Panc1 (cell line): ENCODE measurements around the gene ANO3. TPM values are rescaled to one million over a fixed set of nuclear protein-coding genes. Genes with fewer than 3 reads are reported as not detected.

ENCODE experiments used
- ATAC-seq: fragments of 200-7000 bp; cut with Tn5 transposase; 2 replicates; pipeline ENCODE4 v1.9.1; 2020; ENCODE audit warnings: mild to moderate bottlenecking, moderate library complexity
- BruUV-seq: library from RNA; stranded (reverse); fragments of 400-500 nt; replicated peaks from 2 replicates; lab custom pipeline; 2021; lab: Mats Ljungman, UMichigan
- CTCF ChIA-PET: fragments of 300-600 bp; sonication (Branson Sonifier 250); formaldehyde crosslinking; loops from one replicate; lab custom pipeline; 2022; ENCODE audit warnings: antibody characterized with exemption; lab: Charles Lee
- POLR2A ChIA-PET: fragments of 300-600 bp; sonication (Branson Sonifier 250); formaldehyde crosslinking; loops from one replicate; lab custom pipeline; 2022; ENCODE audit warnings: antibody characterized with exemption; lab: Charles Lee
- DNase-seq: peaks from one replicate; pipeline ENCODE4 v3.0.0-alpha.2; 2010; ENCODE audit warnings: low read depth, low spot score
- H3K27ac ChIP-seq: 2 replicates; pipeline ENCODE4 v1.5.1; 2011; ENCODE audit warnings: mild to moderate bottlenecking, low read length, inconsistent platforms
- H3K27me3 ChIP-seq: fragments of 200-500 bp; sonication (Bioruptor generic); 2 replicates; pipeline ENCODE4 v1.6.0; 2014; ENCODE audit warnings: low read length, inconsistent platforms; ENCODE audit not compliant: control insufficient read depth, insufficient read depth
- H3K36me3 ChIP-seq: fragments of 200-500 bp; sonication (Bioruptor generic); 2 replicates; pipeline ENCODE4 v1.5.1; 2014; ENCODE audit warnings: inconsistent platforms, mild to moderate bottlenecking, low read length, moderate library complexity; ENCODE audit not compliant: control insufficient read depth, insufficient read depth
- H3K4me1 ChIP-seq: 2 replicates; pipeline ENCODE4 v1.5.1; 2011; ENCODE audit warnings: inconsistent platforms, mild to moderate bottlenecking, low read length, moderate library complexity; ENCODE audit not compliant: control insufficient read depth, insufficient read depth
- H3K4me3 ChIP-seq, 2 experiments: 2 replicates each; pipeline ENCODE4 v1.5.1; 2011 to 2012; ENCODE audit warnings: low read depth in 2 of 2, low read length in 2 of 2, mild to moderate bottlenecking in 2 of 2, inconsistent platforms in 1 of 2, moderate library complexity in 1 of 2
- H3K9me3 ChIP-seq: fragments of 200-500 bp; sonication (Bioruptor generic); 2 replicates; pipeline ENCODE4 v1.5.1; 2014; ENCODE audit warnings: low read depth, mild to moderate bottlenecking, inconsistent platforms, low read length, moderate library complexity; ENCODE audit not compliant: control insufficient read depth, insufficient read depth
- CTCF ChIP-seq: fragments of 450-650 bp; IDR thresholded peaks from 2 replicates; pipeline ENCODE4 v1.5.1; 2017; ENCODE audit warnings: mild to moderate bottlenecking
- POLR2AphosphoS5 ChIP-seq: IDR thresholded peaks from 2 replicates; pipeline ENCODE4 v1.6.1; 2012; ENCODE audit warnings: mild to moderate bottlenecking, low read depth, low read length, moderate library complexity
- REST ChIP-seq, 2 experiments: IDR thresholded peaks; 2 replicates each; pipeline ENCODE4 v1.6.1; 2011 to 2012; ENCODE audit warnings: low read depth in 2 of 2, control low read depth in 1 of 2, low read length in 1 of 2, mild to moderate bottlenecking in 1 of 2, moderate library complexity in 1 of 2; ENCODE audit not compliant: insufficient read depth in 1 of 2
- SIN3A ChIP-seq: IDR thresholded peaks from 2 replicates; pipeline ENCODE4 v1.6.1; 2012; ENCODE audit warnings: low read depth, mild to moderate bottlenecking, low read length, moderate library complexity, borderline replicate concordance; ENCODE audit not compliant: insufficient read depth
- TCF7L2 ChIP-seq: IDR thresholded peaks from 2 replicates; pipeline ENCODE4 v1.6.1; 2011; ENCODE audit warnings: mild to moderate bottlenecking, low read depth, low read length, inconsistent platforms
- in situ Hi-C: cut with HindIII; loops from 2 replicates; pipeline ENCODE4 v1.10.0; 2016; ENCODE audit warnings: low sequenced_read_pairs, low pct_unique_long_range_greater_than_20kb
- intact Hi-C: fragments of 100-400 bp; cut with micrococcal nuclease; formaldehyde crosslinking; loops from one replicate; pipeline ENCODE4 v1.10.0; 2022; ENCODE audit not compliant: unreplicated experiment
- total RNA-seq: library from RNA; stranded (reverse); gene quantifications from one replicate; pipeline ENCODE4 v1.2.1, GENCODE V29; 2021; ENCODE audit not compliant: unreplicated experiment

The ANO3 gene
- total RNA-seq, 1 experiment from 2014 or later: not detected

GRCh38 chr11:26507229-26507628 lies 175.3 kb downstream of the ANO3 start:
- no peak for TF ChIP-seq SIN3A
- TF ChIP-seq CTCF: no peak
- TF ChIP-seq POLR2AphosphoS5: no peak
- no peak for TF ChIP-seq REST (IDR thresholded peaks at IDR 0.05; ENCODE audit: insufficient read depth in 1 of 2, low read depth in 2 of 2, low read length in 1 of 2)
- no peak for TF ChIP-seq TCF7L2
- ATAC-seq (no peak), DNase-seq (no peak)
- Histone ChIP-seq H3K4me1 (no peaks in the 10 kb centered on the region), H3K27ac (no peak overlapping the region), H3K4me3 (no peak overlapping the region), H3K36me3 (no peaks in the 10 kb centered on the region), H3K27me3 (no peaks in the 10 kb centered on the region), H3K9me3 (no peaks in the 10 kb centered on the region)
- CTCF ChIA-PET: no interaction called here
- intact Hi-C loops: no loop called here
- POLR2A ChIA-PET: no interaction called here
- in situ Hi-C loops: no loop called here
- no TSS peak for BruUV-seq

GRCh38 chr11:26510164-26510563 lies 178.2 kb downstream of the ANO3 start:
- H3K4me1 ChIP-seq: no peaks in the 10 kb centered on the region
- intact Hi-C loops (no loop called here), in situ Hi-C loops (no loop called here)
- ATAC-seq (no peak), DNase-seq (no peak)
- H3K27ac ChIP-seq: no peak overlapping the region
- no peaks in the 10 kb centered on the region for H3K9me3 ChIP-seq
- ChIA-PET POLR2A (no interaction called here), CTCF (no interaction called here)
- no peaks in the 10 kb centered on the region for H3K36me3 ChIP-seq
- no peak overlapping the region for H3K4me3 ChIP-seq
- TF ChIP-seq CTCF (no peak), SIN3A (no peak), TCF7L2 (no peak), REST (IDR thresholded peaks at IDR 0.05; ENCODE audit: insufficient read depth in 1 of 2, low read depth in 2 of 2, low read length in 1 of 2) (no peak), POLR2AphosphoS5 (no peak)
- BruUV-seq: no TSS peak
- H3K27me3 ChIP-seq: no peaks in the 10 kb centered on the region
